ENCODE measurements around the gene LIPI. TPM values are rescaled to one million over a fixed set of nuclear protein-coding genes. Genes with fewer than 3 reads are reported as not detected.

Gene LIPI
- 0.42 TPM in 1 of 2 replicates, not detected in the other for total RNA-seq (2013; cell fraction: nucleolus; rRNA removed)
- not detected in 2 replicates for total RNA-seq (2014; rRNA removed)
- total RNA-seq (2014; rRNA removed; fragmentation: Illumina TruSeq; extraction: Trizol): not detected in 2 replicates
- total RNA-seq (2021): not detected in 2 replicates
- not detected for polyA plus RNA-seq (2011; ENCODE audit: low read depth)
- 0.17 TPM in 1 of 2 replicates, not detected in the other for polyA plus RNA-seq (2011; rRNA removed)
- polyA plus RNA-seq (2011; cell fraction: cytosol; rRNA removed): not detected in 2 replicates
- polyA plus RNA-seq (2011; cell fraction: nucleus; rRNA removed): not detected in 2 replicates
- polyA plus RNA-seq (2012): 0.08 TPM in 1 of 2 replicates, not detected in the other
- 0.24 and 0.32 TPM in 2 replicates for polyA plus RNA-seq (2014; fragmentation: Illumina TruSeq; extraction: Trizol)
- polyA plus RNA-seq (2014; fragmentation: Nextera tagmentation; extraction: Ambion mirVana): under 1 TPM; 0.05 to 0.10 TPM
- polyA plus RNA-seq (2014; rRNA removed): not detected in 2 replicates
- polyA plus RNA-seq (2016; fragmentation: Nextera tagmentation; extraction: Ambion mirVana): under 1 TPM; 0.08 to 0.13 TPM
- 1.5 TPM in 1 of 2 replicates, not detected in the other for polyA minus RNA-seq (2011; rRNA and poly(A)+ RNA removed)
- not detected in 2 replicates for polyA minus RNA-seq (2011; cell fraction: cytosol; rRNA and poly(A)+ RNA removed)
- polyA minus RNA-seq (2011; cell fraction: nucleus; rRNA and poly(A)+ RNA removed): not detected in 2 replicates
- percentile 4 among the genes with signal in this experiment for Bru-seq, nascent RNA
- BruChase-seq, experiment 1, labeled RNA remaining after a 6-hour chase: percentile 2 among the genes with signal in this experiment
- percentile 7 among the genes with signal in this experiment for BruChase-seq, experiment 2, labeled RNA remaining after a 2-hour chase
- long read RNA-seq, experiment 1: 0 reads
- long read RNA-seq, experiment 2, partial matches to known transcripts: 0 of 1 reads
- long read RNA-seq, experiment 2, other reads (novel, unspliced or antisense): 1 of 1 reads

- no peaks in the 10 kb centered on the region for H4K20me1 ChIP-seq (ENCODE audit: control insufficient read depth, insufficient read depth)
- H3K4me3 ChIP-seq: no peak within 1 kb of the TSS
- ATAC-seq (no peak), DNase-seq (ENCODE audit: low read depth, low spot score) (no peak), FAIRE-seq (no peak)
- POLR2A ChIA-PET: no interaction called here
- intact Hi-C loops (cut with micrococcal nuclease; ENCODE audit: unreplicated experiment) (no loop called here), in situ Hi-C loops (cut with MboI) (no loop called here)
- H3K27me3 ChIP-seq (replicated peaks in 1 of 2; ENCODE audit: control insufficient read depth in 2 of 2, insufficient read depth in 2 of 2, low read length in 1 of 2): no peaks in the 10 kb centered on the region
- BruUV-seq (replicated peaks): no TSS peak
- 0% methylated on average over 1 of the region's 1 CpG for WGBS (ENCODE audit: insufficient coverage, insufficient replicate concordance, low lambda C conversion rate, missing lambda C conversion rate)
- H3K36me3 ChIP-seq (ENCODE audit: control insufficient read depth in 2 of 2, insufficient read depth in 2 of 2, low read length in 1 of 2): no peaks in the 10 kb centered on the region
- H3K4me2 ChIP-seq (ENCODE audit: control insufficient read depth, insufficient read depth): no peak within 1 kb of the TSS
- RAD21 ChIA-PET (ENCODE audit: unreplicated experiment): no interaction called here
- CTCF ChIA-PET: no interaction called here
- H3K27ac ChIP-seq (ENCODE audit: control insufficient read depth, insufficient read depth): no peak within 1 kb of the TSS
- TF ChIP-seq ETV6 (conservative IDR thresholded peaks at IDR 0.05 in 1 of 2, IDR thresholded peaks at IDR 0.05 in 1 of 2; ENCODE audit: borderline replicate concordance in 1 of 2, low read depth in 1 of 2): no peak
- TF ChIP-seq SIN3A (IDR thresholded peaks at IDR 0.05; ENCODE audit: low read depth, low read length): no peak
- TF ChIP-seq BACH1 (IDR thresholded peaks at IDR 0.05; ENCODE audit: borderline replicate concordance): no peak
- no peak for TF ChIP-seq SMAD5 (IDR thresholded peaks at IDR 0.05; ENCODE audit: low read depth)
- TF ChIP-seq FOXM1 (IDR thresholded peaks at IDR 0.05; ENCODE audit: low read depth, low read length): no peak
- no peak for TF ChIP-seq PML (IDR thresholded peaks at IDR 0.05; ENCODE audit: low read length)
- no peak for TF ChIP-seq PAX5 (IDR thresholded peaks at IDR 0.05; ENCODE audit: borderline replicate concordance, low read depth, low read length)
- H3K79me2 ChIP-seq (ENCODE audit: control insufficient read depth, insufficient read depth, low read length): no peaks in the 10 kb centered on the region
- H3K4me1 ChIP-seq (ENCODE audit: control insufficient read depth, insufficient read depth, low read length): no peaks in the 10 kb centered on the region
- no peak within 1 kb of the TSS for H3K9ac ChIP-seq (ENCODE audit: control insufficient read depth, insufficient read depth, low read length)
- no peak within 1 kb of the TSS for H2AFZ ChIP-seq (ENCODE audit: control insufficient read depth, low read depth, low read length)
- no peaks in the 10 kb centered on the region for H3K9me3 ChIP-seq (replicated peaks; ENCODE audit: control insufficient read depth, insufficient read depth, low read length)
- SMC1A ChIA-PET (ENCODE audit: uncharacterized antibody, unreplicated experiment): no interaction called here
Measured at GRCh38 chr21:14210738-14211137, at the start of gene LIPI. Gene LIPI (minus strand): TSS chr21:14210955. CDS start chr21:14210845, 110 bp downstream.
